ENCODE data around the gene ADCY1. TPM values are rescaled to one million over a fixed set of nuclear protein-coding genes. Genes with fewer than 3 reads are reported as not detected.

Gene ADCY1
- total RNA-seq, 2 experiments from 2014 or later = 0.99 to 1.5 TPM

DNA sequence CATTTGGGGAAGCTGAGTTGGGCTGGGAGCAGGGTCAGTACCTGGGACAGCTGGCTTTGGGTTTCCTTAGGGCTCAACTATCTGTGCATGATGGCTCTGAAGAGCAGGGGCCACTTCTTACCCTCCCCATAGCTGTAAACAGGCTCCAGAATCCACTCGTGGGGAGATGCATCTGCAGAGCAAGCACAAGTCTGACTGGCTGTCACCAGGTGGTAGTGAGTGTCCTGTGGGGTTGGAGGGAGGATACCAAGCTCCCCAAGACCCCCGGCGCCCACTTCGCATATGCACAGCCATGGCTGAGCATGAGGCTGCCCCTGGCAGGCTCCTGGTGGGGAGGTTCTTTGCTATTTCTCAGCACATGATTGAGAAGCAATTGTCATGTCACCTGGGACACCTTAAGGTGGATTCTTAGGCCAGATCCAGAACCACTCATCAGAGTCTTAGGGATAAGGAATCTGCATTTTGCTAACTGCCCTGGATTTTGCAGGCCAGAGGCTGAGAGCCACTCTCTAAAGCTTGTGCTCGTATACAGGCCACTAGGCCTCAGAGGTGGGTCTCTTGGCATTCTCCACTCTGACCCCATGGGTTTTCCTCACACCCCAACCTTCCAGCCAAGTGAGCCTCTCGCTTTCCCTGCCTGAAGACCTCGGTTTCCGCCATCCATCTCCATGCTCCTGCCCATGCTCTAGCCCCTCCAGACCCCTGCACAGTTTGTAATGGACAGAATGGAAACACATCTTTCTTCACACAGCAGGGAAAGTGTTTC, 53.7 kb downstream of the ADCY1 start:
- ChIA-PET POLR2A (no interaction called here), CTCF (no interaction called here)
- Mint-ChIP-seq H3K27me3 (no peaks in the 10 kb centered on the region), H3K27ac (no peak overlapping the region), H3K4me1 (no peaks in the 10 kb centered on the region), H3K4me3 (no peak overlapping the region), H3K9me3 (no peaks in the 10 kb centered on the region), H3K36me3 (ENCODE audit: low read depth) (no peaks in the 10 kb centered on the region)
- DNase-seq = no peak

DNA sequence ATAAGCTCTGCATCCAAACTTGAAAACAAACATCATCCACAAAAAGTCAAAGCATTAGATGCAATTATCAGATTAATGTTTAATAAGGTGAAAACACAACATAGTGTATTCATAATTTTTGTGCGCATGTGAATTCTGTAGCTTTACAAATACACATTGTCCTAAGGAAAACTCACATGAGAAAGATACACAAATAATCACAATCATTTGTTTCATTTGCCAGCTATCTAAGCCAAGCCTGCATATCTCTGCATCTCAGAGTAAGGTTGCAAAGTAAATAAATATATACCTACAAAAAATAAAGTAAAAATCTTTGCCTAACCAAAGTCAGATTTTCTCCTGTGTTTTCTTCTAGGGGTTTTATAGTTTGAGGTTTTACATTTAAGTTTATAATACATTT, 57.4 kb downstream of the ADCY1 start:
- H3K4me3 Mint-ChIP-seq = no peak overlapping the region
- ChIA-PET POLR2A (interaction anchor here (0.5 kb wide), 1 partner anchor 44 kb away, joined by 3 read pairs; no protein-coding TSS in a partner anchor), CTCF (no interaction called here)

DNA sequence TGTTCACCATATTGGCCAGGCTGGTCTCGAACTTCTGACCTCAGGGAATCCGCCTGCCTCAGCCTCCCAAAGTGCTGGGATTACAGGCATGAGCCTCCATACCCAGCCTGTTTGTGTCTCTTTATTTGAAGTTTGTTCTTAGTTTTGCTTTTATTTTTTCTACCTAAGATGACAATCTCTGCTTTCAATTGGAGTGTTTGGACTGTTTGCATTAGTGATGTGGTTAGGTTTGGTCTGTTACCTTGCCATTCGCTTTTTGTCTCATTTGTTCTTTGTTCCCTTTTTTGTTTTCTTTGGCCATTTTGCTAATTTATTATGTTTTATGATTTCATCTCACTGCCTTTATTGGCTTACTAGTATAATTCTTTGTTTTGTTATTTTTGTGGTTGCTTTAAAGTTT, 62.6 kb downstream of the ADCY1 start:
- peaks cover 9% of the 10 kb centered on the region for H3K27me3 Mint-ChIP-seq
- POLR2A ChIA-PET = no interaction called here
- H3K4me1 Mint-ChIP-seq = no peaks in the 10 kb centered on the region
- no peaks in the 10 kb centered on the region for H3K9me3 Mint-ChIP-seq
- CTCF ChIA-PET = no interaction called here
- DNase-seq = no peak
- H3K27ac Mint-ChIP-seq = no peak overlapping the region
- H3K4me3 Mint-ChIP-seq = no peak overlapping the region
- no peaks in the 10 kb centered on the region for H3K36me3 Mint-ChIP-seq (ENCODE audit: low read depth)

More for the DNA sequence above, 57.4 kb downstream of the ADCY1 start:
- no peaks in the 10 kb centered on the region for H3K4me1 Mint-ChIP-seq
- H3K27me3 Mint-ChIP-seq = peaks cover 2% of the 10 kb centered on the region
- no peaks in the 10 kb centered on the region for H3K36me3 Mint-ChIP-seq (ENCODE audit: low read depth)
- H3K9me3 Mint-ChIP-seq = no peaks in the 10 kb centered on the region
- DNase-seq = no peak
- no peak overlapping the region for H3K27ac Mint-ChIP-seq

DNA sequence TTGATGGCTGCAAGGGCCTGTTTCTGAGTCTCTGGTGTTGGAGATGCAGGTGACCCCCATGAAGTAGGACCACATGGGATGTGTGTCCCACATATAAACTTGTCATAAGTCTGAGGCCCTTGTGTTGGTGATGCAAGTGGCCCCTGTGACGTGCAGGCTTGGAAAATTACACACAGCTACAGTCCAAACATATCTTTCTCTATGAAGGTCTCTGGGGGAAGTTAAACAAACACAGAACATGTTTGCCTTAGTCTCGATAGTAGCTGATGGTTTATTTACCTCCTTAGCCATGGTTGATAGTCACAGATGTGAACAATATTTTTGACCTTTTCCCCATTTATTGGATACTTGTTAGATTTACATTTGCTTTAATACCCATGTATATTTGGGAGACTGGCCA, 64.7 kb downstream of the ADCY1 start:
- Mint-ChIP-seq H3K27me3 (peaks cover 9% of the 10 kb centered on the region), H3K4me1 (peaks cover 3% of the 10 kb centered on the region), H3K4me3 (no peak overlapping the region), H3K27ac (no peak overlapping the region), H3K36me3 (ENCODE audit: low read depth) (no peaks in the 10 kb centered on the region), H3K9me3 (no peaks in the 10 kb centered on the region)
- CTCF ChIA-PET = no interaction called here
- DNase-seq = no peak
- POLR2A ChIA-PET = no interaction called here

DNA sequence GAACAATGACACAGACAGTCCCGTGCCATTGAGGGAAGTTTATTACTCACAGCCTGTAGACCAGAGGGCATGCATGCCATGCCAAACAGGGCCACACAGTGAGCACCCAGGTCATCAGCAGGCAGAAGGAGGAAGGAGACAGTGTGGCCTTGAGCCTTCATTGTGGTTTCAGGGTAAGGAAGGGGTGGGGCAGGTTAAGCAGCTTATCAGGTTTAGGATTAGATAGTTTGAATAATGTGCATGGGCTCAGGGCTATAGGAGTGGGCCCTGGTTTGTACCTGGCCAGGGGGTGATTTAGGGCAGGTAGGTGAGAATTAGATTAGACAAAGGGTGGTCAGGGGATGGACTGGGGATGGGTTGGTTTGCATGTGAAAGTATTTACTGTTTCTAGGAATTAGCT, 67.9 kb downstream of the ADCY1 start:
- no peak overlapping the region for H3K27ac Mint-ChIP-seq
- POLR2A ChIA-PET = no interaction called here

DNA sequence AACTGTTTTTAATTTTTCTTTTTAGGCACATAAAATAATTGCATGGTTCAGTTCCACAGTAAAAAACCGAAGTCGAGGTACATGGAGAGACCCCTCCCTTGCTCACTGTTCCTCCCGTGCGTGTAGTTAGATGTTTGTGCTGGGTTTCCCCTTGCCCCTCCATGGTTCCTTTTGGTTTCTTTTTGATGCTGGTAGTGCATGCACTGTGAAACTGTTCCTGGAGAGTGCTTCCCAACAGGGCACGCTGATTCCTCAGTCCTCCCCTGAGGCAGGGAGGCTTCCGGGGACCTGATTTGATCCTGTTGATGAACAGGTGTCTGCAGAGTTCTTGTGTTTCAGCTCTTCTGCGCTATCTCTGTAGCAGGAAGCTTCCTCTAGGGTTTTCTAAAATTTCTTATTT, 69.5 kb downstream of the ADCY1 start:
- Mint-ChIP-seq H3K36me3 (ENCODE audit: low read depth) (no peaks in the 10 kb centered on the region), H3K27me3 (no peaks in the 10 kb centered on the region), H3K9me3 (no peaks in the 10 kb centered on the region), H3K4me3 (no peak overlapping the region), H3K27ac (no peak overlapping the region), H3K4me1 (peaks cover 3% of the 10 kb centered on the region)
- POLR2A ChIA-PET = no interaction called here
- CTCF ChIA-PET = interaction anchor here (1.1 kb wide), 1 partner anchor 52 kb away, joined by 3 read pairs; no protein-coding TSS in a partner anchor
- DNase-seq = no peak

More for the DNA sequence above, 67.9 kb downstream of the ADCY1 start:
- CTCF ChIA-PET = no interaction called here
- Mint-ChIP-seq H3K9me3 (no peaks in the 10 kb centered on the region), H3K27me3 (peaks cover 6% of the 10 kb centered on the region), H3K4me3 (no peak overlapping the region), H3K36me3 (ENCODE audit: low read depth) (no peaks in the 10 kb centered on the region), H3K4me1 (peaks cover 3% of the 10 kb centered on the region)
- no peak for DNase-seq

DNA sequence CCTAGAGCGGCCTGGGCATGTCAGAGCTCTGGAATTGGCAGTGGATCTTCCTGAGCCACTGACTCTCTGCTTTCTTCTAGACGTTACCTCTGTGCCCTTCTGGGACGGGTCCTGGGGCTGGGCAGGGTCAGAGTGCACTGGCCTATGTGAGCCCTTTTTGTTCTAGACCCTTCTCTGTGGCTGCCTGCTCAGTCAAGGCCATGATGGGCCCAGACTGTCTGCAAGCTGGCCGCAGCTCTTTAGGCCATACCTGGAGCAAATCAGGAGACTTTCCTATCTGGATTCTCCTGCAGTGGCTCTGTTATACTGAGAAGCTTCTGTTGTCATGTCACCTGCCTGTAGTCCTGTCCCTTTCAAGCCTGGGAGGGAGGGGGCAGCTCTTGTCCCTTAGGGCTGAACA, 70.1 kb downstream of the ADCY1 start:
- peaks cover 3% of the 10 kb centered on the region for H3K4me1 Mint-ChIP-seq
- H3K27ac Mint-ChIP-seq = no peak overlapping the region
- ChIA-PET POLR2A (no interaction called here), CTCF (interaction anchor here (1.1 kb wide), 1 partner anchor 52 kb away, joined by 3 read pairs; no protein-coding TSS in a partner anchor)
- H3K4me3 Mint-ChIP-seq = no peak overlapping the region
- no peaks in the 10 kb centered on the region for H3K27me3 Mint-ChIP-seq
- no peaks in the 10 kb centered on the region for H3K9me3 Mint-ChIP-seq
- DNase-seq = no peak
- no peaks in the 10 kb centered on the region for H3K36me3 Mint-ChIP-seq (ENCODE audit: low read depth)

DNA sequence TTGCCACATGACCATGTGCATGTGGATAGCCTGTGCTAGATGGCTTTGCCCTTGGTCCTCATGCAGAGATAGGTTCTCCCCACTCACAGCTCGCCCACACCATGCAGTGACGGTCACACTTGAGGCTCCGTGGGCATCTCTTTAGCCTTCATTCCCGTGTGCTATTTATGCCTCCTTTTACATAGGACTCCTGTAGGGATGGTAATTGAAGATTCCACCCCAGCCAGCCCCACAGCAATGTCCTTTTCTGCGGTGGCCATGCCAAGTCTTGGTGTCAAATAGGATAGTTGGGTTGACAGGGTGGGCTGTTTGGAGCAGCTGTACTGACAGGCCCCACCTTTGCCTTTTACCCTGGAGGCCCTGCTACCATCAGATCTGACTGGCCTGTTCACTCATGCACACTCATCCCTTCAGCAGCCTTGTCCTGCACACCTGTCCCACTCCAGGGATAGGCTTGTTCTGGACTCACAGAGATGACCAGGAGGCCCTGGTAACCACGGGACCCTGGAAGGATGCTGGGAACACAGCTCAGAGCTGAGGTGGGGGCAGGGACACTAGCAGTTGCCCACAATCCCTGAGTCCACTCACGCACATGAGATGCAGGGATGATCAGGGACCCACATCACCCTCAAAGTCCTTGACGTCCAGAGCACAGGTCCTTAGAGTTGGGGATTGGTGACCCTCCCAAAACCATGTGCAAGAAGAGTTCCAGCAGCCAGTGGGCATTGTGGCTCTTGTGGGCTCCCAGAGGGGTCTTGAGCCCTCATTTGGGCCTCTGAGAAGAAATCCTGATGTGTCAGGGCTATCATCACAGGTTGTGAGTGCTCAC, 71.2 kb downstream of the ADCY1 start:
- Mint-ChIP-seq H3K36me3 (ENCODE audit: low read depth) (no peaks in the 10 kb centered on the region), H3K9me3 (no peaks in the 10 kb centered on the region), H3K4me1 (peaks cover 3% of the 10 kb centered on the region), H3K27ac (no peak overlapping the region), H3K4me3 (no peak overlapping the region), H3K27me3 (no peaks in the 10 kb centered on the region)
- ChIA-PET CTCF (no interaction called here), POLR2A (no interaction called here)
- DNase-seq = no peak

DNA sequence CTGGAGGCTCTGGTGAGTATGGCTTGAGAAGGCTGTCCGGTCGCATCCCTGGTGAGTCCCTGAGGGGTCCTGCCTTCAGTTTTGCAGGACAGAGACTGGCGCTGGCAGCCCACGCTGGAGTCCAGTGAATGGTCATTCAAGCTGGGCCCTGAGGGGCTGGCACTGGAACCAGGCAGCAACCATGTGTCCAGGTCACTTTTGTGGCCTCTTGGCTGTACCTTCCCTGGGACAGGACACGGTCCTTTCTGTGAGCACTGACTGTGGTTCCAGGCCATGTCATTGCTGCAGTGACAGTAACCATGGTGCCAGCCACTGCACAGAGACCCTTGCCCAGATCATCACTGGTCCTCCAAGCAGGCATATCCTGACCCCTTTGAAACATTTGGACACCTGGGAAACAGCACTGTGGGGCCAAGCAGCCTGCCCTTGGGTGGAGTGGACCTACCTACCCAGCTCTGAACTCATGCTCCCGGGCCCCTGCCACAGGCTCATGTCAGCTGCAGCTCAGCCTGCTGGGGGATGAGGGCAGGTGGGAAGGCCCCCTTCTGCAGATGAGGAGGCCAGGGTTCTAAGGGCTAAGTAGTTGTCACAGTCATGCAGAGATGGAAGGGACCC, 72.1 kb downstream of the ADCY1 start:
- H3K27me3 Mint-ChIP-seq = no peaks in the 10 kb centered on the region
- no peak overlapping the region for H3K4me3 Mint-ChIP-seq
- H3K27ac Mint-ChIP-seq = no peak overlapping the region
- H3K36me3 Mint-ChIP-seq (ENCODE audit: low read depth) = no peaks in the 10 kb centered on the region
- no peak for DNase-seq
- ChIA-PET CTCF (no interaction called here), POLR2A (no interaction called here)
- peaks cover 9% of the 10 kb centered on the region for H3K4me1 Mint-ChIP-seq
- no peaks in the 10 kb centered on the region for H3K9me3 Mint-ChIP-seq

DNA sequence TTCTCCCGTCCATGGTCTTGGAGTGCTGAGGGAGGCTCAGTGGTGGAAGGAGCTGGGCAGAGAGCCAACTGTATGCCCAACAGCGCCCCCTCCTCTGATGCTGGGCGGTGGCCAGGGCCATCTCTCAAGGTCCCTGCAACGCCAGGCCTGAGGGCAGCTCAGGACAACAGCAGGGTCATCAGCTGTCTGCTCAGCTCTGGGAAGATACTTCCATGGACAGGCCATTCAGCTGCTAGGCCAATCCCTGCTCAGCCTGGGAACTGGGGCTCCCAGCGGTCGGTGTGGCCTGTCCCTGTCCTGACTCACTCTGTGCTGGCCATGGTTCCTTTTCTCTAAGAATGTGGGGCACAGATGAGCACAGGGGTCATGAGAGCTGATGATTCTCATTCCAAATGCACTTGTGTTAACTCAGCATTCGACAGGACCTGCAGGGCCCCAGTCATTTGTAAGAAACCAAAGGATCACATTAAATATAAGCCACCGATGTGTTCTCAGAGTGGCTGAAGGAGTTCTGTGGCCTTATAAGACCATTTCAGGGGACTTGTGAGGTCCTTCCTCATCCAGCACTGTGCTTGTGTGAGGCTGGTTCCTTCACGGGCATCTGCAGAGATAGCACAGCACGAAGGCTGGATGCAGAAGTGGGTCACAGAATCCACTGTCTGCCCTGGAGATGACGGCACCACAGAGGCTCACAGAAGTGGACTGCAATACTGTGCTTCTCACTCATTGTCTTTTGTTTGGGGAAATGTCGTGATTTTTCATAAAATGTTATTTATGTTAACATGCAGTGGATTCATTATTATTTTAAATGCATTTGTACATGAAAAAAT, 73.0 kb downstream of the ADCY1 start:
- H3K9me3 Mint-ChIP-seq = no peaks in the 10 kb centered on the region
- DNase-seq = no peak
- no peak overlapping the region for H3K27ac Mint-ChIP-seq
- ChIA-PET POLR2A (no interaction called here), CTCF (no interaction called here)
- no peaks in the 10 kb centered on the region for H3K36me3 Mint-ChIP-seq (ENCODE audit: low read depth)
- no peak overlapping the region for H3K4me3 Mint-ChIP-seq
- peaks cover 6% of the 10 kb centered on the region for H3K4me1 Mint-ChIP-seq
- H3K27me3 Mint-ChIP-seq = no peaks in the 10 kb centered on the region

DNA sequence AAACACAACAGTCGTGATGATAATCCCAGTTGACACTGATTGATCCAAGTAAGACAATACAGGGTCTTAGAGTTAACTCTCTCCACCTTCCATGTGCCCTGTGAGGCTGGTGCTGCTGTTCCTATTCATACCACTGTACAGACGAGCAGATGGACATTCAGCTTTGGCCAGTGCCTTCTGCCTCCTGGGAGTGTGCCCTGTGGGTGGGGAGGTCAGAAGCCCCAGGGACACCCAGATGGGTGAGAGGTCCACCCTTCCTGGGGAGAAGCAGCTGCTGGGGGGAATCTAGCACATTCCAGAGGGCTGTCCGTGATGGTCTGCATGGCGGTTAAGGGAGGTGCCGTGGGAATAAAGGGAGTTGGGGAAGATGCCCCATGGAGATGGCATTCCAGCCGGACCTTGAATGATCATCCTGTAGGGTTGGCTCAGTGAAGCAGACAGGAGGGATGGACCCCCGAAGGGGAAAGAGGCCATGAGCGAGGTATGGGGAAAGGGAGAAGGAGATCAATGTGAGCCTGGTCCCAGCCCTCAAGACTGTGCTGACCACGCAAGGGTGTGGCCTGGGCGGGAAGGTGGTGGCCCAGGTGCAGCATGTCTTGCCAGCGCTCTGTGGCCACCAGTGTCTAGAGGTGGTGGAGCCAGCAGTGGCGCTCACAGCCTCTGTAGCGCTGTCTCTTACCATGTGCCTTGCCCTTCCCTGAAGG, 74.0 kb downstream of the ADCY1 start:
- H3K9me3 Mint-ChIP-seq = no peaks in the 10 kb centered on the region
- POLR2A ChIA-PET = no interaction called here
- no peak overlapping the region for H3K4me3 Mint-ChIP-seq
- peaks cover 6% of the 10 kb centered on the region for H3K4me1 Mint-ChIP-seq
- H3K27me3 Mint-ChIP-seq = no peaks in the 10 kb centered on the region
- H3K36me3 Mint-ChIP-seq (ENCODE audit: low read depth) = no peaks in the 10 kb centered on the region
- CTCF ChIA-PET = no interaction called here
- H3K27ac Mint-ChIP-seq = no peak overlapping the region
- DNase-seq = no peak

DNA sequence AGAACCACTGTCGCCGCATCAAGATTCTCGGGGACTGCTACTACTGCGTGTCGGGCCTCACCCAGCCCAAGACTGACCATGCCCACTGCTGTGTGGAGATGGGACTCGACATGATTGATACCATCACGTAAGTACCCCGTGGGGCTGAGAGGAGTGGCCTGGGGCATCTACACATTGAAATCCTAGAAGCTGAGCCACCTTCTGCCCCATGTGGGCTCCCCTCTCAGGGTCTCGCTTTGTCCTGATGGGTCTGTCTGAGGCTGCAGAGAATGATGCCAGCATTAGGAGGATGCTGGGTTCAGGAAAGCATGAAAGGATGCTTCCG, 74.5 kb downstream of the ADCY1 start:
- Mint-ChIP-seq H3K36me3 (ENCODE audit: low read depth) (no peaks in the 10 kb centered on the region), H3K27me3 (no peaks in the 10 kb centered on the region), H3K4me3 (no peak overlapping the region), H3K4me1 (peaks cover 6% of the 10 kb centered on the region), H3K9me3 (no peaks in the 10 kb centered on the region), H3K27ac (no peak overlapping the region)
- POLR2A ChIA-PET = no interaction called here
- DNase-seq = no peak
- CTCF ChIA-PET = no interaction called here
